ENCODE results near the gene CDCP1. TPM values are rescaled to one million over a fixed set of nuclear protein-coding genes. Genes with fewer than 3 reads are reported as not detected.
A peak's percentile ranks its signal among the peaks of the same experiment; 100 is the strongest.

The CDCP1 gene
- total RNA-seq, 1 donor from 2014 or later, result 53.5 TPM

DNA sequence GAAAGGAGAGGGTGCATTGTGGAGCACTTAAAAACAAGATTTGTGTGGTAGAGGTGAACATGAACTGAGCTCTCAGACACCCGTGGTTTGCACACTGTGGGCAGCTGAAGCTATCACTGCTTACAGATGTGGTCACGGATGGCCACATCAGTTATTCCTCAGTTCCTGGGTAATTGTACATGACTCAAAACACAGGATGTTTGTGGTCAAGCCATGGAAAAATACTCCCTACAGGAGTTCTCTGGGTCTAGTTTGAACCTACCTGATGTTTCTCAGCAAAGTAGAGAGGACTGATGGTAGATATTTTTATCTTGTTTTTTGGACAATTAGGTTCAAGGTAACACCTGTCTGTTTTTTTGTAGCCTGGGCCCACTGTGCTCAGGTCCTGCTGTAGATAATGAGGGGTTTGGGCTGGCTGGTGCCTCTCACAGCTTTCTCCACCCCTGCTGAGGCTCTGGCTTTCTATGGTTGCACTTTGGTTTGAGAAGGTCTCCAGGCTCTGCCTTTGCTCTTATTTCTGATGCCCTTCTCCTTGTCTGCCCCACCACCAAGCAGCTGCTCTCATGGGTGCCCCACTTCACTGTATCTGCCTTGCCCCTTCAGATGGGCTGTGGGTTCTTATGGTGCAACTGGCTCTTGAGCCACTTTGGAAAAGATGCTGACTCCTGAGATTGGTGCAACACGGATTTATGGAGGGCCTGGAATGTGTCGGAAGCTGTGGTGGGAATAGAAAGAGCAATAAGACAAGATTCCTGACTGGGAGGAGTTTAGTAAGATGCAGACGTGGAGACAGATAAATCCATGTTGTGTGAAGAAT, 40.1 kb downstream of the CDCP1 start:
- TF ChIP-seq, protein P1, sequence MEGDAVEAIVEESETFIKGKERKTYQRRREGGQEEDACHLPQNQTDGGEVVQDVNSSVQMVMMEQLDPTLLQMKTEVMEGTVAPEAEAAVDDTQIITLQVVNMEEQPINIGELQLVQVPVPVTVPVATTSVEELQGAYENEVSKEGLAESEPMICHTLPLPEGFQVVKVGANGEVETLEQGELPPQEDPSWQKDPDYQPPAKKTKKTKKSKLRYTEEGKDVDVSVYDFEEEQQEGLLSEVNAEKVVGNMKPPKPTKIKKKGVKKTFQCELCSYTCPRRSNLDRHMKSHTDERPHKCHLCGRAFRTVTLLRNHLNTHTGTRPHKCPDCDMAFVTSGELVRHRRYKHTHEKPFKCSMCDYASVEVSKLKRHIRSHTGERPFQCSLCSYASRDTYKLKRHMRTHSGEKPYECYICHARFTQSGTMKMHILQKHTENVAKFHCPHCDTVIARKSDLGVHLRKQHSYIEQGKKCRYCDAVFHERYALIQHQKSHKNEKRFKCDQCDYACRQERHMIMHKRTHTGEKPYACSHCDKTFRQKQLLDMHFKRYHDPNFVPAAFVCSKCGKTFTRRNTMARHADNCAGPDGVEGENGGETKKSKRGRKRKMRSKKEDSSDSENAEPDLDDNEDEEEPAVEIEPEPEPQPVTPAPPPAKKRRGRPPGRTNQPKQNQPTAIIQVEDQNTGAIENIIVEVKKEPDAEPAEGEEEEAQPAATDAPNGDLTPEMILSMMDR (conservative IDR thresholded peaks at IDR 0.05; ENCODE audit: low read depth, low read length), result no peak
- peak; percentile 79 for DNase-seq (ENCODE audit: low read depth)
- no peak overlapping the region for H3K4me3 ChIP-seq (ENCODE audit: low read depth, low read length)

DNA sequence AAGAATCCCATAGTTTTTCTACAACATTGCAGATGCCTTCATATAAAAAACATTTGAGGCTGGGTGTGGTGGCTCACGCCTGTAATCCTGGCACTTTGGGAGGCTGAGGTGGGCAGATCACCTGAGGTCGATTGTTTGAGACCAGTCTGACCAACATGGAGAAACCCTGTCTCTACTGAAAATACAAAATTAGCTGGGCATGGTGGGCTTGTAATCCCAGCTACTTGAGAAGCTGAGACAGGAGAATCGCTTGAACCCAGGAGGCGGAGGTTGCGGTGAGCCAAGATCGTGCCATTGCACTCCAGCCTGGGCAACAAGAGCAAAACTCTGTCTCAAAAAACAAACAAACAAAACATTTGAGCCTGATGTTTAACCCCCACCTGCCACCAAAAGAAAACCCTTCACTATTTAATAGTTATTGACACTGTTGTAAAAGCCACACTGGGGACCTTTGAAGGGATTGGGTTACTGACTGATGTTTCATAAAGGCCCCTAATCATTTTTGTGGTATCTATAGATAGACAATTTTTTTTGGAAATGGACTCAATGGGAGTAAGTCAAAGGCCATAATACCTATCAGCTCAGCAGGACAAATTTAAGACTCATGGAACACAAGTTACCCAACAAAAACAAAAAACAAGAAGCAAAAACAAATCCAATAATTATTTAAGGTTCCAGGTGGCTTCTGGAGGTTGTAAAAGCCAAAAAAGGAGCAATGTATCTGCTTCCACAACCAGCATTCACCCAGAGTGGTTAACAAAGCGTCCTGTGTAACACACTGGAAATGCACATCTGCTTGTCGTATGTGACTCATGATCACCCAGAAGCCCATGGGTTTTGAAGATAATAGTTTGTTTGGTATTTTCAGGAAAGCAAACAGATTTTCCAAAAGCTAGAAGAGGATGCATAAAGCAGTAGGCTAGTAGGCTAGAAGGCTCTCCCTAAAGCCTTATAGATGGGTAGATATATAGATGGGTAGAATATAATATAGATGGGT, 41.2 kb downstream of the CDCP1 start:
- TF ChIP-seq, protein P1 (conservative IDR thresholded peaks at IDR 0.05; ENCODE audit: low read depth, low read length), result no peak
- DNase-seq (ENCODE audit: low read depth), result no peak
- no peak overlapping the region for H3K4me3 ChIP-seq (ENCODE audit: low read depth, low read length)

DNA sequence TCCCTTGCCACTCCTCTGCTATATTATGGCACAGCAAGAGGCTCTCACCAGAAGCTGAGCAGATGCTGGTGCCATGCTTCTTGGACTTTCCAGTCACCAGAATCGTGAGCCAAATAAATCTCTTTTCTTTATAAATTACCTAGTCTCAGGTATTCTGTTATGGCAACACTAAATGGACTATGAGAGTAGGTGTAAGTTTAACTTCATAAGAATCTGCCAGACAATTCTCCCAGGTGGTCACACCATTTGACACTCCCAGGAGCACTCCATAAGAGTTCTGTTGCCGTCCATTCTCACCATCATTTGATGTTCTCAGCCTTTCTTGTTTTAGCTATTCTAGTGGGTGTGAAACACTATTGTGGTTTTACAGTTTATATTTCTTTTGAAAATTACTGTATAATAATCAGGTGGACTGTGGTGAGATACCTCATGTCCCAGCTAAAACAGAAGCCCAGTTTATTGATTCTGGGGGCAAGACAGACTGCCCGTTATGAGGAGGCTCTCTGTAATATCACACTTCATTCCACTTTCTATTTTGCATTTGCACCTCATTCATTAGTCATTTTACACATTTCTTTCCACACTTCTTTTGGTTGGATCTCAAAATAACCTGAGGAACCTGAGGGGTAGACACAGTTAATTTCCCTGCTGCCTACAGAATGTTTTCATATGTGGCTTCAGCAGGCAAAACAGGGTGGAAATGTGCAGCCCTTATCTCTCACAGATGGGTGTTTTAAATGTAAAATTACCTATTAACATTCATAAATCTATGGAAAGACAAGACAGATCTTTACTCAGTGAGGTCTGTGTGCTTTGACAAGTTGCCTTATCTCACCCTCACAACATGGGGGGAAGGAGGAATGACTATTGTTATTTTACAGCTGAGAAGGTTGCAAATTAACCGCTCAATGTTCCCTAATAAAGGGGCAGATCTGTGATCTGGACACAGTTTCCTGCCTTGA, 42.1 kb downstream of the CDCP1 start:
- no peak for DNase-seq (ENCODE audit: low read depth)
- TF ChIP-seq, protein P1 (conservative IDR thresholded peaks at IDR 0.05; ENCODE audit: low read depth, low read length), result no peak
- H3K4me3 ChIP-seq (ENCODE audit: low read depth, low read length), result no peak overlapping the region

DNA sequence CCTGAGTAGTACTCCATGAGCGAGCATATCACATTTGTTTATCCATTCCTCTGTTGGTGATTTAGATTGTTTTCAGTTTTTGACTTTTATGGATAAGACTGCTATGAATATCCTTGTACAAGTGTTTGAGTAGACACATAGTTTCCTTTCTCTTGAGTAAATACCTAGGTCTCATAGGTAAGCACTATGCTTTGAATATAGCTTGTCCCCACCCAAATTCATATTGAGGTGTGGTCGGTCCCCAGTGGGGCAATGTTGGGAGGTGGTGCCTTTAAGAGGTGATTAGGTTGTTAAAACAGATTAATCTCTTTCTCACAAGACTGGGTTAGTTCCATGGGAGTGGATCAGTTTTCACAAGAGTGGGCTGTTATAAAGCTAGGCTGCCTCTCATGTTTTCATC, 42.8 kb downstream of the CDCP1 start:
- TF ChIP-seq, protein P1 (conservative IDR thresholded peaks at IDR 0.05; ENCODE audit: low read depth, low read length), result no peak
- H3K4me3 ChIP-seq (ENCODE audit: low read depth, low read length), result no peak overlapping the region
- DNase-seq (ENCODE audit: low read depth), result no peak

DNA sequence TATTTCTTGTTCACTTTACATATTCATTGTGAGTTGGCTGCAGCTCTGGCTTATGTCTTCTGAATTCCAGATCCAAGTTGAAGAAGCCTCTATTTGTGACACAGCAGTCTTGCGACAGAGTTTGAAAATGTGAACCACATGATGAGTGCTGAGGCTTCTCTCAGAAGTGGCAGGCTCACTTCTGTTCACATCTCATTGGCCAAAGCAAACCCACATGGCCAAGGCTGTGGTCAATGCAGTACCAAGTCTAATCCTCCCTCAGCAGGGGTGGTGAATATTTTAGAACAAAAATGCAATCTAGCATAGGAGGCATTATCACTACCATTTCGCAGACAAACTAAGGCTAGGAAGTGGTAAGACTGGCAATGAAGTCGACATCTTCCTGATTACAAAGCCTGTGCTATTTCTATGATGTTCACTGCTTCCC, 45.2 kb downstream of the CDCP1 start:
- TF ChIP-seq, protein P1 (conservative IDR thresholded peaks at IDR 0.05; ENCODE audit: low read depth, low read length), result no peak
- H3K4me3 ChIP-seq (ENCODE audit: low read depth, low read length), result no peak overlapping the region
- DNase-seq (ENCODE audit: low read depth), result no peak

DNA sequence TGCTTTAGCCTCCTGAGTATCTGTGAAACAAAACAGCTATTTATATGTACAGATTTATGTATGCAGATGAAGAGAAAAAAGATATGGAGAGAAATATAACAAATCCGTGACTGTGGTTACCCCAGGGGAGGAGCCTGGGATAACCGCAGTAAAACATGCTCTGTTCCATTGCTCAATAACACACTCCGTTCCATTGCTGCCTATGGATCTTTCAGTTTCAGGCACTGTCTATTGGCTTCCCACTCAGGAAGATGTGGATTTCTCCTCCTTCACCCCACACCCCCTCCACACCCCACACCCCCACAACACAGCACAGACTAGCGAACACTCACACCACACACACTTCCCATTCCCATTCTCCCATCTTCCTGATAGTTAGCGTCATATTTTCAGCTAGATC, 47.9 kb downstream of the CDCP1 start:
- TF ChIP-seq, protein P1 (conservative IDR thresholded peaks at IDR 0.05; ENCODE audit: low read depth, low read length), result no peak
- H3K4me3 ChIP-seq (ENCODE audit: low read depth, low read length), result no peak overlapping the region
- no peak for DNase-seq (ENCODE audit: low read depth)
